ENCODE data around the gene PHRF1.
A peak's percentile ranks its signal among the peaks of the same experiment; 100 is the strongest.

DNA sequence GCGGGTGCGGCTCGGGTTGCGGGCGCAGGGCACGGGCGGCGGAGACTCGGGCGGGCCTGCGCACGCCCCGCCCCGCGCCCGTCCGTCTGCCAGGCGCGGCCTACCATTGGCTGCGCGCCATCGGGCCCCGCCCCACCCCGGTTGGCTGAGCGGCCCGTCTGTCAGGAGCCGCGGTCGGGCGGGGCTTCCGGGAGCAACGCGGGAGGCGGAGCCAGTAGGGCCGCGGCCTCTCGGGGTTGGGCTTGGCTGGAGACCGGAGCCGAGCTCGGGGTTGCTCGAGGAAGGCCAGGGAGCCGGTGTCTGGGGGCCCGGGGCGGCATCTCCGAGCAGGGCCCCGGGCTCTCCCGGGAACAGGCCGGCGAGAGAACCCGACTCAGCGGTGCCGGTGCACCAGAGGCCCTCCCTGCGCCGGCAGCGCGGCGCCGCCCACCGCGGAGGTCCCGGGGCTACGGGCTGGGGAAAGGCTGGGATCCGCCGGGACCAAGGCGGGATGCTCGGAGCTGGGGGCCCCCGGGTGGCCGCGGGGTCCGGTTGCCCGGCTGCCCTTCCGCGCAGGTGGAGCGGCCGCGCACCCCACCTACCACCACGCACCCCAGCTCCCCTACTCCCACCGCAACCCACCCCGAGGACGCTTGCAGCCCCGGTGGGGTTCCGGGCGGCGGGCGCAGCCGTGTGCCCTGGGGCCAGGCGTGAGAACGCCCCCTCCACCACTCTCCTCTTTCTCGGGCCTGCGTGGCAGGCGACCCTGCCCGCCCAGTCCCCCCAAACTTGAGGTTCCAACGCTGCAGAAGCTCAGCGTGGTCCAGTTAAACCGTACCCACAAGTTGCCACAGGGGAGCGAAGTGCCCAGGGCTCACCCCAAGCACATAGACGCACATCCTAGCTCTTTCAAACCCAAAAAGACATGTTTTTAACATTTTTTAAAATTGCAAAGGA, 40.5 kb upstream of the PHRF1 start, which contains the start of gene HRAS:
- TF ChIP-seq, protein P1, sequence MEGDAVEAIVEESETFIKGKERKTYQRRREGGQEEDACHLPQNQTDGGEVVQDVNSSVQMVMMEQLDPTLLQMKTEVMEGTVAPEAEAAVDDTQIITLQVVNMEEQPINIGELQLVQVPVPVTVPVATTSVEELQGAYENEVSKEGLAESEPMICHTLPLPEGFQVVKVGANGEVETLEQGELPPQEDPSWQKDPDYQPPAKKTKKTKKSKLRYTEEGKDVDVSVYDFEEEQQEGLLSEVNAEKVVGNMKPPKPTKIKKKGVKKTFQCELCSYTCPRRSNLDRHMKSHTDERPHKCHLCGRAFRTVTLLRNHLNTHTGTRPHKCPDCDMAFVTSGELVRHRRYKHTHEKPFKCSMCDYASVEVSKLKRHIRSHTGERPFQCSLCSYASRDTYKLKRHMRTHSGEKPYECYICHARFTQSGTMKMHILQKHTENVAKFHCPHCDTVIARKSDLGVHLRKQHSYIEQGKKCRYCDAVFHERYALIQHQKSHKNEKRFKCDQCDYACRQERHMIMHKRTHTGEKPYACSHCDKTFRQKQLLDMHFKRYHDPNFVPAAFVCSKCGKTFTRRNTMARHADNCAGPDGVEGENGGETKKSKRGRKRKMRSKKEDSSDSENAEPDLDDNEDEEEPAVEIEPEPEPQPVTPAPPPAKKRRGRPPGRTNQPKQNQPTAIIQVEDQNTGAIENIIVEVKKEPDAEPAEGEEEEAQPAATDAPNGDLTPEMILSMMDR (IDR thresholded peaks at IDR 0.05), result no peak
- peak in 1 of 2 donors; percentile 61 for TF ChIP-seq POLR2A (IDR thresholded peaks at IDR 0.05)

All from adrenal gland (tissue), 5 donors.